Measurements from ENCODE around the gene SPTBN1.

SPTBN1 gene

DNA sequence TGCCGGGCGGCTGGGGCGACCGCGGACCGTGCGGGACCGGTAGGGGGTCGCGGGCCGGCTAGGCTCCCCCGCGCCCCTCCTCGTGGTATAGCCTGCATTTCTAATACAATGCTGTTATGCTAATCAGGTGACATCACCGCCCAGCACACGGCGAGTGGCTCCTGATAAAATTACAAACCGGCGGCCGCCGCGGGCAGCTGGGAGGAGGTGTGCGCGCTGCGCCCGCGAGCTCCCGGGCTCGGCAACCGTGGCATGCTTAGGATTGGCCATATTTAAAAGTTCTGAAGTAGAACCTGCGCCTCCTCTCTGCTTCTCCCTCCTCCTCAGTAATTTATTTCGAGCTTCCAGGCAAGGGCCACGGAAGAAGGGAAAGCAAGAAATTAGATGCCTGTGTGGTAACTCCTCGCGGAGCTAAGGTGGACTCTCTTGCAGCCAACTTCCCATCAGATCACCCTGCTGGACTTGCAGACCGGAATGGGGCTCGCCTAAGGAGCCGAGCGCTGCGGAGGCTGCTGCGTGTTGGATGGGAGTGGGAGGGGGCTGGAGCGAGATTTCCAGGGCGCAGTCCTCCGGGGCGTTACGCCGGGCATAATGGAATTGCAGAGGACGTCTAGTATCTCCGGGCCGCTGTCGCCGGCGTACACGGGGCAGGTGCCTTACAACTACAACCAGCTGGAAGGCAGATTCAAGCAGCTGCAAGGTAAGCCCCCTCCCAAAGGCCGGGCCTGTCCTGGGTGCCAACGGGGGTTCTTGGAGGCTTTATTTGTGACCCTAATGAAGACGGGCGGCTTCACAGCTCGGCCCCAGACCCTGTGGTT, 102.3 kb downstream of the SPTBN1 start:
- peak; percentile 80 for ATAC-seq
- no peak for TF ChIP-seq ZFP3 (CRISPR knock-in tag; IDR thresholded peaks at IDR 0.05)
- TF ChIP-seq, protein P1, sequence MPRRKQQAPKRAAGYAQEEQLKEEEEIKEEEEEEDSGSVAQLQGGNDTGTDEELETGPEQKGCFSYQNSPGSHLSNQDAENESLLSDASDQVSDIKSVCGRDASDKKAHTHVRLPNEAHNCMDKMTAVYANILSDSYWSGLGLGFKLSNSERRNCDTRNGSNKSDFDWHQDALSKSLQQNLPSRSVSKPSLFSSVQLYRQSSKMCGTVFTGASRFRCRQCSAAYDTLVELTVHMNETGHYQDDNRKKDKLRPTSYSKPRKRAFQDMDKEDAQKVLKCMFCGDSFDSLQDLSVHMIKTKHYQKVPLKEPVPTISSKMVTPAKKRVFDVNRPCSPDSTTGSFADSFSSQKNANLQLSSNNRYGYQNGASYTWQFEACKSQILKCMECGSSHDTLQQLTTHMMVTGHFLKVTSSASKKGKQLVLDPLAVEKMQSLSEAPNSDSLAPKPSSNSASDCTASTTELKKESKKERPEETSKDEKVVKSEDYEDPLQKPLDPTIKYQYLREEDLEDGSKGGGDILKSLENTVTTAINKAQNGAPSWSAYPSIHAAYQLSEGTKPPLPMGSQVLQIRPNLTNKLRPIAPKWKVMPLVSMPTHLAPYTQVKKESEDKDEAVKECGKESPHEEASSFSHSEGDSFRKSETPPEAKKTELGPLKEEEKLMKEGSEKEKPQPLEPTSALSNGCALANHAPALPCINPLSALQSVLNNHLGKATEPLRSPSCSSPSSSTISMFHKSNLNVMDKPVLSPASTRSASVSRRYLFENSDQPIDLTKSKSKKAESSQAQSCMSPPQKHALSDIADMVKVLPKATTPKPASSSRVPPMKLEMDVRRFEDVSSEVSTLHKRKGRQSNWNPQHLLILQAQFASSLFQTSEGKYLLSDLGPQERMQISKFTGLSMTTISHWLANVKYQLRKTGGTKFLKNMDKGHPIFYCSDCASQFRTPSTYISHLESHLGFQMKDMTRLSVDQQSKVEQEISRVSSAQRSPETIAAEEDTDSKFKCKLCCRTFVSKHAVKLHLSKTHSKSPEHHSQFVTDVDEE (CRISPR knock-in tag; IDR thresholded peaks at IDR 0.05), result 0 out of 2 replicates have a peak, but pooled peaks have one; percentile 9

DNA sequence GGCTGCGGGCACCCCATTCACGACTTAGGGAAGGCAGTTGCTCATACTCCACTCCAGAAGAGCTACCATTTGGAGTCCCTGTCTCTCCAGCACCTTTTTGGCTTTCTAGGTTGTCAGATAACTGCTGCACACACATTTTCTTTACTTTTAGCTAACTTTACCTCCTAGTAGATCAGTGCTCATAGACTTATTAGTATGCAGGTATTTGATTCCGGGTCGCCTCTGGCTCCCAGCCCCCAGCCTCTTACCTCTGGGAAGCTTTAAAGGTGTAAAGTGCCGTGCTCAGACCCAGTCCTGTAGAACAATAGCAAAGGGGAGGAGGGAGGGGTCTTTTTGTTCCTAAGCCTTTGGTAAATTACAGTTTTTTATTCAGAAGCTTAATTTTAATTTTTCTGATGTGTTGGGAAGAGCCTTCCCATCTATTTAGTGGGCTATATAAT, 102.9 kb downstream of the SPTBN1 start:
- peak; percentile 42 for ATAC-seq
- TF ChIP-seq OSR1 (CRISPR knock-in tag; IDR thresholded peaks at IDR 0.05) (no peak), ZFP30 (CRISPR knock-in tag; IDR thresholded peaks at IDR 0.05) (no peak), ZC3H10 (CRISPR knock-in tag; IDR thresholded peaks at IDR 0.05) (no peak), CREB5 (CRISPR knock-in tag; IDR thresholded peaks at IDR 0.05; ENCODE audit: low read depth) (no peak)

DNA sequence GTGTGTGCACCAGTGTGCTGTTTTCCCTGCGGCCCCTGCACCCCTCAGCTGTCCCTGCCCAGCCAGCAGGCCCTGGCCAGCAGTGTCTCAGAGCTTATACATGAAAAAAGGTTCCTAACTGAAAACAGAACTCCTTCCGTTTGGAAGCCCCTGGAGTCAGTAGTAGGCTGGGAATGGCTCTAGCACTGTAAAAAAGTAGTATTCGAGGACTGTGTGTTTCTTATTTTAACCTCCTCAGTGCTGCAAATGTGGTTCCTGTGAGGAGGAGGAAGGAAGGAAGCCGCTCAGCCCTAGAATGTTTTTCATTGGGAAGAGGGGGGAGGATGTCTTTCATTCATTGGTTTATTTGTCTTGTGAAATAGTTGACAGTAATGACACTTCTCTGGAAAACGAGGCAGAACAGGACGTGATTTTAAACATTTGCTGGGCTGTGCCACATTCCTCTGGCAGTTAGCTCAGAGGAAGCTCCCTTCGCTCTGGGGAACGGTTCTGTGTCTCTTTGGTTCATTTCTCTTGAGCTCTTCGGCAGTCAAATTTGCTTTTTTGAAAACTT, 103.5 kb downstream of the SPTBN1 start:
- TF ChIP-seq SNAI2 (CRISPR knock-in tag; IDR thresholded peaks at IDR 0.05) (no peak), ISL1 (CRISPR knock-in tag; IDR thresholded peaks at IDR 0.05) (no peak), GLIS3 (CRISPR knock-in tag; IDR thresholded peaks at IDR 0.05) (no peak), PPARA (CRISPR knock-in tag; IDR thresholded peaks at IDR 0.05; ENCODE audit: borderline replicate concordance) (no peak), POU6F1 (CRISPR knock-in tag; IDR thresholded peaks at IDR 0.05; ENCODE audit: borderline replicate concordance, low read depth) (no peak), CREB5 (CRISPR knock-in tag; IDR thresholded peaks at IDR 0.05; ENCODE audit: low read depth) (no peak), BACH2 (CRISPR knock-in tag; IDR thresholded peaks at IDR 0.05; ENCODE audit: borderline replicate concordance) (no peak), ZNF565 (CRISPR knock-in tag; conservative IDR thresholded peaks at IDR 0.05; ENCODE audit: low read depth) (no peak)
- ATAC-seq, result peak; percentile 56

GRCh38 chr2:54560146-54560881, 104.2 kb downstream of the SPTBN1 start:
- TF ChIP-seq, protein P2, sequence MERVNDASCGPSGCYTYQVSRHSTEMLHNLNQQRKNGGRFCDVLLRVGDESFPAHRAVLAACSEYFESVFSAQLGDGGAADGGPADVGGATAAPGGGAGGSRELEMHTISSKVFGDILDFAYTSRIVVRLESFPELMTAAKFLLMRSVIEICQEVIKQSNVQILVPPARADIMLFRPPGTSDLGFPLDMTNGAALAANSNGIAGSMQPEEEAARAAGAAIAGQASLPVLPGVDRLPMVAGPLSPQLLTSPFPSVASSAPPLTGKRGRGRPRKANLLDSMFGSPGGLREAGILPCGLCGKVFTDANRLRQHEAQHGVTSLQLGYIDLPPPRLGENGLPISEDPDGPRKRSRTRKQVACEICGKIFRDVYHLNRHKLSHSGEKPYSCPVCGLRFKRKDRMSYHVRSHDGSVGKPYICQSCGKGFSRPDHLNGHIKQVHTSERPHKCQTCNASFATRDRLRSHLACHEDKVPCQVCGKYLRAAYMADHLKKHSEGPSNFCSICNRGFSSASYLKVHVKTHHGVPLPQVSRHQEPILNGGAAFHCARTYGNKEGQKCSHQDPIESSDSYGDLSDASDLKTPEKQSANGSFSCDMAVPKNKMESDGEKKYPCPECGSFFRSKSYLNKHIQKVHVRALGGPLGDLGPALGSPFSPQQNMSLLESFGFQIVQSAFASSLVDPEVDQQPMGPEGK (CRISPR knock-in tag; IDR thresholded peaks at IDR 0.05; ENCODE audit: borderline replicate concordance), result no peak
- TF ChIP-seq GLIS3 (CRISPR knock-in tag; IDR thresholded peaks at IDR 0.05), result no peak
- no peak for TF ChIP-seq ZNF70 (CRISPR knock-in tag; IDR thresholded peaks at IDR 0.05)
- ATAC-seq, result peak; percentile 46
